Astrocyte of the cerebellum (primary cell): Measurements from ENCODE around the gene ZNF615.
"Not testable (repeated sequence)": the region's sequence is repeated elsewhere in the genome, so short reads cannot be mapped to it uniquely, and the experiment has no call there.

ENCODE experiments used
- DNase-seq: peaks from one replicate; pipeline ENCODE4 v3.0.0-alpha.2; 2011; ENCODE audit warnings: low read depth
- H3K4me3 ChIP-seq: 2 replicates; pipeline ENCODE4 v1.5.1; 2011; ENCODE audit warnings: mild to moderate bottlenecking, low read depth, low read length, moderate library complexity
- in situ Hi-C: cut with HindIII; loops from 2 replicates; pipeline ENCODE4 v1.10.0; 2017; ENCODE audit warnings: low sequenced_read_pairs
- TF ChIP-seq, protein P1 (sequence below): IDR thresholded peaks from 2 replicates; pipeline ENCODE4 v1.5.1; 2012; ENCODE audit warnings: low read length, low read depth, moderate library complexity, mild to moderate bottlenecking; ENCODE audit errors: missing control alignments

The ZNF615 gene

DNA sequence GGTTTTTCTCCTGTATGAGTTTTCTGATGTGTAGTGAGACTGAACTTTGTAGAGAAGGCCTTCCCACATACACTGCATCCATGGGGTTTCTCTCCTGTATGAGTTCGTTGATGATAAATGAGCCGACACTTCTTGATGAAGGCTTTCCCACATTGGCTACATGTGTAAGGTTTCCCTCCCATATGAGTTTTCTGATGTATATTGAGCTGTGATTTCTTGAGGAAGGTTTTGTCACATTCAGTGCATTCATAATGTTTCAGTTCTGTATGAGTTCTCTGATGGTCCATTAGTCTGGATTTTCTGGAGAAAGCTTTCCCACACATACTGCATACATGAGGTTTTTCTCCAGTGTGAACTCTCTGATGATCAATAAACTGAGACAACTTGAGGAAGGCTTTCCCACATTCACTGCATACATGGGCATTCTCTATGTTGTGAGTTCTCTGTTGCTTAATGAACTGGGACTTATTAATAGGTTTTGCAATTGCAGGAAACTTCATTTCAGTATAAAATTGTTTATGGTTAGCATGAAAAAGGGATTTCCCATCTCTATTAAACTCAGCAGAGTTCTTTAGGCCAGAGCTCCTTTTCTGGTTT is 13.9 kb downstream of the ZNF615 start:
- TF ChIP-seq, protein P1, sequence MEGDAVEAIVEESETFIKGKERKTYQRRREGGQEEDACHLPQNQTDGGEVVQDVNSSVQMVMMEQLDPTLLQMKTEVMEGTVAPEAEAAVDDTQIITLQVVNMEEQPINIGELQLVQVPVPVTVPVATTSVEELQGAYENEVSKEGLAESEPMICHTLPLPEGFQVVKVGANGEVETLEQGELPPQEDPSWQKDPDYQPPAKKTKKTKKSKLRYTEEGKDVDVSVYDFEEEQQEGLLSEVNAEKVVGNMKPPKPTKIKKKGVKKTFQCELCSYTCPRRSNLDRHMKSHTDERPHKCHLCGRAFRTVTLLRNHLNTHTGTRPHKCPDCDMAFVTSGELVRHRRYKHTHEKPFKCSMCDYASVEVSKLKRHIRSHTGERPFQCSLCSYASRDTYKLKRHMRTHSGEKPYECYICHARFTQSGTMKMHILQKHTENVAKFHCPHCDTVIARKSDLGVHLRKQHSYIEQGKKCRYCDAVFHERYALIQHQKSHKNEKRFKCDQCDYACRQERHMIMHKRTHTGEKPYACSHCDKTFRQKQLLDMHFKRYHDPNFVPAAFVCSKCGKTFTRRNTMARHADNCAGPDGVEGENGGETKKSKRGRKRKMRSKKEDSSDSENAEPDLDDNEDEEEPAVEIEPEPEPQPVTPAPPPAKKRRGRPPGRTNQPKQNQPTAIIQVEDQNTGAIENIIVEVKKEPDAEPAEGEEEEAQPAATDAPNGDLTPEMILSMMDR, result no peak
- no peak for DNase-seq
- no peak overlapping the region for H3K4me3 ChIP-seq
- in situ Hi-C loops, result no loop called here

DNA sequence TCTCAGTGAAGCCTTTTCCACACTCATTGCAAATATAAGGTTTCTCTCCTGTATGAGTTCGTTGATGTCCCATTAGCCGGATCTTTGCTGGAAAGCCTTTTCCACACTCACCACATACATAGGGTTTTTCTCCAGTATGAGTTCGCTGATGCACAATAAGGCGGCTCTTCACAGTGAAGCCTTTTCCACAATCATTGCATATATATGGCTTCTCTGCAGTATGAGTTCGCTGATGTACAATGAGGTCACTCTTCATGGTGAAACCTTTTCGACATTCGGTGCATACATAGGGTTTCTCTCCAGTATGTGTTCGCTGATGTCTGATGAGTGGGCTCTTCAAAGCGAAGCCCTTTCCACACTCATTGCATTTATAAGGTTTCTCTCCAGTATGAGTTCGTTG is 14.6 kb downstream of the ZNF615 start:
- no peak for DNase-seq
- H3K4me3 ChIP-seq, result no peak overlapping the region
- TF ChIP-seq, protein P1, result no peak
- in situ Hi-C loops, result no loop called here

DNA sequence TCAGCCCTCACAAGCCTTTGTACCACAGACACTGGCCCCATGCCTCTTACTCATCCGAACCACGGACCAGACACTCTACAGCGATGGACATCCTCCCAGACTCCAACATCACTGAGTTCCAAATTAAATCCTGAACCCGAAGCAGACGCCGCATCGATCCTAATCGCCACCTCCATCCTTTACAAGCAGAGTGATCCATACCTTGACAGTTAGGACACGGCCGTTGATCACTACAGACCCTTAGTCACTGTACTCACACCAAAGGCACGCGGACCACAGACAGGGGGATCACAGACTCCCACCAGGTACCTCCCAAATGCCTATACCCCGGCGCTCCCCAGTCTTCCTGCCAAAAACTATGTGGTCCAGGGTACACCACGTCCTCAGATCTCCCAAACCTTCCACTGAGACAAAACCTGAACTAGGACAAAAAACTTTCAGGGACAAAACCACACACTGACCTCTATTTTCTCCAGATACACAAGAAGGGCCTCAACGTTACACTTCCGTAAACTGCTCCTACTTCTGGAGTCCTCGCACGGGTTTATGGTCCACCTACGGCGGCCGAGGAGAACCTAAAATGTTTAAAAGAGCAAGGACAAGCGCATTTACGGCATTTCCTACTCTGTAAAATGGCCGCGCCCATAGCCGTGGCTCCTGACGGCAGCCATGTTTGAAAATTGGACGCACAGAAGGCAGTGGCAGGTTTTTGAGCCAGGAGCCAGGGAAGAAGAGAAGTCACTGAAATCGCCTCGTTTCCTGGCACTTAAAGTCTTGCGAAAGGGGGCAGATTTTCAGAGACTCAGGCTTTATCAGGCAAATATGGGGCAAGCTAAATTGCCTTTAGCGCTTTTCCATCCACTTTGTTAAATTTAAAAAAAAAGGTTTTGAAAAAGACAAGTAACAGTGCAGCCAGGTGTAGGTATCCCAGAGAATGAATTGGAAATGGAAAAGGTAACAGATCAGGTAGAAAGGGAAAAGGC is 21.4 kb downstream of the ZNF615 start, which contains the start of gene ZNF350:
Gene ZNF350 (minus strand): TSS at position 532 of the 983 bp plus-strand sequence. CDS start 12,480 bp downstream, outside the sequence.
- peak within 1 kb of the TSS; percentile 65 for H3K4me3 ChIP-seq
- in situ Hi-C loops, result no loop called here
- TF ChIP-seq, protein P1, result no peak
- DNase-seq, result peak; percentile 90

DNA sequence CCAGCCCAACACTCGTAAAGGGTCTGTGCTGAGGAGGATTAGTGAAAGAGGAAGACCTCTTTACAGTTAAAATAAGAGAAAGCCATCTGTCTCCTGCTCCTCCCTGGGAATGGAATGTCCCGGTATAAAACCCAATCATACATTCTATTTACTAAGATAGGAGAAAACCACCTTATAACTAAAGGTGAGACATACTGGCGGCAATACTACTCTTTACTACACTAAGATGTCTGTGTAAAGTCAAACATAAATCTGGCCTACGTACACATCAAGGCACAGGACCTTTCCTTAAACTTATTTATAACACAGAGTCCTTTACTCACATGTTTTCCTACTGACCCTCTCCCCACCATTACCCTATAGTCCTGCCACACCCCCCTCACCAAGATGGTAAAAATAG is 24.6 kb downstream of the ZNF615 start:
- DNase-seq, result no peak
- no peak overlapping the region for H3K4me3 ChIP-seq
- TF ChIP-seq, protein P1, result no peak
- in situ Hi-C loops, result no loop called here

DNA sequence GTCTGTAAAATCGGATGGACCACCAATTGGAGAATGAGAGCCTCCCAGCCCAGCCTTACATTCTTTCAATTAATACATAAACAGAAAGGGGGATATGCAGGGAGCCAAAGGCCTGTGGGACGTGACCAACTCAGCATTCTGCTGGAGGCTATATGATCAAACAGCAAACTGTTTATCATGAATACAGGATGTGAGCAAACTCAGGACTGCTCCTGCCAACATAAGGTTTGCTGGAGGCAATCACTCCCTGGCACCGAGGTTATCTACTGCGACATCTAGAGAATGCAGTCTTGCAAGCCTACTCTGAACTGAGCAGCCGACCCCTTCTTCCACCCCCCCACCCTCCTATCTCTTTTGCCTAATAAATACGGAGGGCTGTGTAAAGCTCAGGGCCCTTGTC is 27.1 kb downstream of the ZNF615 start:
- in situ Hi-C loops, DNase-seq, H3K4me3 ChIP-seq: not testable (repeated sequence)

DNA sequence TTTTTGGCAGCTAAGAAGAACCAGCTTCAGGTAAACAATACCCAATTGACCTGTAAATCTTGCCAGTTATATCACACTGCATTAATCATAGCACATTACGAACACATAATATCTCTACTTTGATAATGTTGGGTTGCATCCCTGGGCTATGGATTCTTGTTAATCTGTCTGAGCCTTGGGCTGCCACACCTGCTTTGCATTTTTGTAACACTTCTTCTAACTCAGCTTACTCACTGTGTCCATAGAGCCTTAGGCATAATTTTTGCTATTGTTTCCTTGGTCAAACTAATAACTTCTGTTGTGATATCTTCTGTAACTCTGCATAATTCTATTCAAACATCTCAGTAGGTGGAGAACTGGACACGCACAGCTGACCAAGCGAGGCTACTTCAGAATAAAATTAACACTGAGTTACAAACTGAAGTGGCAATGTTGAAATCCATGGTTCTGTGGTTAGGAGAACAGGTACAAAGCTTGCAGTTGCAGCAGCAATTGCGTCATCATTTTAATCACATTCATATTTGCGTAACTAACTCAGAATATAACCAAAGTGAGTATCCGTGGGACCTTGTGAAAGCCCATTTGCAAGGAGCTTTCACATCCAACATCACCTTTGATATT is 27.8 kb downstream of the ZNF615 start:
- no peak for DNase-seq
- TF ChIP-seq, protein P1, result no peak
- in situ Hi-C loops, result no loop called here
- no peak overlapping the region for H3K4me3 ChIP-seq
